NK-92 treated with Interleukin-12 subunit alpha and Interleukin-12 subunit beta, amount 100 ng/mL, for 24 hours (cell line): ENCODE results near the gene CCR4.
A peak's percentile ranks its signal among the peaks of the same experiment; 100 is the strongest.
"Not testable (repeated sequence)": the region's sequence is repeated elsewhere in the genome, so short reads cannot be mapped to it uniquely, and the experiment has no call there.

Experiments used
- DNase-seq: peaks from one replicate; lab custom pipeline; 2025; lab: John Stamatoyannopoulos, UW

Gene CCR4

DNA sequence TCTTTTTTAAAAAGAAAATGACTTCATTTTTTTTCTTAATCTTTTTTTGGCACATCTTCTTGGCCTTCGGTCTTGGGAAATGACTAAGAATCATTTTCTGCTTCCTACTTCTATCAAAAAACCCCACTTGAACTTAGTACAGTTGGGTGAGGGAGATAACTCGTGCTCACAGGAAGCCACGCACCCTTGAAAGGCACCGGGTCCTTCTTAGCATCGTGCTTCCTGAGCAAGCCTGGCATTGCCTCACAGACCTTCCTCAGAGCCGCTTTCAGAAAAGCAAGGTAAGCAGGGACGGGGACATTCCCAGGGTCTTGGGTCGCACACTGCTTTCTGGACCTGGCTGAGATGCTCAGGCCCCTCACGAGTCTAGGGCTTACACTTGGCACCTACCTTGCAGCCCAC lies at the start of gene CCR4:
CCR4 (plus strand) TSS at position 235 of the 402 bp plus-strand sequence. CDS start 1,779 bp downstream, outside the sequence.
- DNase-seq: no peak

DNA sequence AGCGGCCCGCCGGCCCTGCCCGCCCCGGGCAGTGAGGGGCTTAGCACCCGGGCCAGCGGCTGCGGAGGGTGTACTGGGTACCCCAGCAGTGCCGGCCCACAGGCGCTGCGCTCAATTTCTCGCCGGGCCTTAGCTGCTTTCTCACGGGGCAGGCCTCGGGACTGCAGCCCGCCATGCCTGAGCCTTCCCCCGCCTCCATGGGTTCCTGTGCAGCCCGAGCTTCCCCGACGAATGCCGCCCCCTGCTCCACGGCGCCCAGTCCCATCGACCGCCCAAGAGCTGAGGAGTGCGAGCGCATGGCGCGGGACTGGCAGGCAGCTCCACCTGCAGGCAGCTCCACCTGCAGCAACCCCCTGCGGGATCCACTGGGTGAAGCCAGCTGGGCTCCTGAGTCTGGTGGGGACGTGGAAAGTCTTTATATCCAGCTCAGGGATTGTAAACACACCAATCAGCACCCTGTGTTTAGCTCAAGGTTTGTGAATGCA lies 48.5 kb upstream of the CCR4 start:
- not testable (repeated sequence) for DNase-seq

DNA sequence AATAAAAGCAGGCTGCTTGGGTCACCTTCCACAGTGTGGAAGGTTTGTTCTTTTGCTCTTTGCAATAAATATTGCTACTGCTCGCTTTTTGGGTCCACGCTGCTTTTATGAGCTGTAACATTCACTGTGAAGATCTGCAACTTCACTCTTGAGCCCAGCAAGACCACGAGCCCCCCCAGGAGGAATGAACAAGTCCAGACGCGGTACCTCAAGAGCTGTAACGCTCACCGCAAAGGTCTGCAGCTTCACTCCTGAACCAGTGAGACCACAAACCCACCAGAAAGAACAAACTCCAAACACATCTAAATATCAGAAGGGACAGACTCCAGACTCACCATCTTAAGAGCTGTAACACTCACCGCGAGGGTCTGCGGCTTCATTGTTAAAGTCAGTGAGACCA lies 47.5 kb upstream of the CCR4 start:
- no peak for DNase-seq

DNA sequence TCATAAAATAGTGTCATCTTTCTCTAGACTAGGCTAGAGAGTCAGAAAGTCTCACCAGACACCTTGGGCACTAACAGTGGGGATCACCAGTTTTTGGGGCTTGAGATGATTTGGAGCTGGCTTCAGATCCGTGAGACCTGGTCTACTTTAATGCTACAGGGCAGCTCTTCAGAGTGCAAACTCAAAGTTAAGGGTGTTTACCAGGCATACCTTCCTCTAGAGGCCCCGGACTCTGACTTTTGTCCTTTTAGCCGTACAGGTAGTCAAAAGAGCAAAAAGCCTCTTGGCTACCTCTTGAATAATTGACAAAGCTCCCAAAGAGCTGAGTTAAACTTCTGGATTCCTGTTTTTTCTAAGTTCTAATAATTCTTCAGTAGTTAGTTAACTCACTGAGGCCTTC lies 41.4 kb upstream of the CCR4 start:
- no peak for DNase-seq

DNA sequence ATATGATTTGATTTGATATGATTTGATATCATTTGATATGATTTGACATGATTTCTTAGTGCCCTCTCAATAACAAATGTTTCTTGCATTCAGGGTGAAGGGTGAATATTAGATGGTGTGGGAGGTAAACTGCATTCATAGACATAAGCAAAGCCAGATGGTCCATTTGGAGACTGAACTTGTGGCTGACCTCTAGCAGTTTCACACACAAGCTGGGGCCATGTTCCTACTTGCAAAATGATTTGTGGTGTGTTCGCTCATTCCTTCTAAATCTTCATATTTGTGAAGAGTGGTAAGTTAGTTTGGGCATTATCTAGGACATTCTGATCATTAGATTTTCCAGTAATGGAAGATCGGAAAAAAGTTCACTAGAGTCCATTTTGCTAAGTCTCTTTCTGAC lies 40.5 kb upstream of the CCR4 start:
- no peak for DNase-seq

DNA sequence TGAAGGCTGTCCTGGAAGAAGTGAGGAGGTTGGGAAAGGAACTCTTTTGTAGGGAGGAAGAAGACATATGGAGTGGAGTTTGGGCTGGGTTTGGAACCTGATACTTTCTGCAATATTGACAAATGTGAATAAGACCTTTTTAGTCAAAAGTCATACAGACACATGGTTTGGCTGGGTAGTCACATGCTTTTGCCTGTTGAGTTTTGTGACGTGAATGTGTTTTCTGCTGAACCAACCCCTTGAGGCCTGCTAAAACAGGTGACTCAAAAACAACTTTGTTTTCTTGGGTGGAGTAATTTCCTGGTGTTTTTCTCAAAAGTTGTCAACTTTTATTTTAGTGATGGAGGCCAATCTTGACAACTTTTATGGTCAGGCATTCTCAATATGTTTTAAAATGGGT lies 39.4 kb upstream of the CCR4 start:
- no peak for DNase-seq

DNA sequence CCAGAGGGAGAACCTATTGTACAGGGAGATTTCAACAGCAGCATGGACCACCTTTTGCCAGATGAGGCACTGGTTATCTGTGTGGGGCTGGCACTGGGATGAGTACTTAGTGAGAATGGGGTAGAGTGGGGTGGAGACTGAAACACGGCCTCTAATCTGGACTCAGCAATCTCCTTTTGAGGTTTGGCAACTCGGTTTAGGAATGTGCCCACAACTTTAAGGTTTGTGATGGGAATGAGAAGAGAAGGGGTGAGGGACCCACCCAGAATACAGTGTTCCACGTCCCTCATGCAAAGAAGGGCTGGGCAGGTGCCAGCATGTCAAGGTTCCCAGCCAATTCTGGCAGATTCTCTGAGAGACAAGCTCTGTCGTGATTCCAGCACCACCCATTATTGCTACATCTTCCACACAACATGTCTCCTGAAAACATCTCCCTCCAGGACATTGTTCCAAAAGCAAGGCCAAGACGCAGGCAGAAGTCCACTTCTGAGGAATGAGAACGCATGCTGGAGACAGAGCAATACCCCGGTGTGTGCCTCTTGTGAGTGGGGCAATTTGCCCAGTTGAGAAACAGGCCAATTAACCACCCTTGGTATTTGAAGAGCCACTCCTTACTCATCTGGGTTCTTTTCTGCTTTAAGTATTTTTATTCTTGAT lies 37.5 kb upstream of the CCR4 start:
- DNase-seq: no peak

DNA sequence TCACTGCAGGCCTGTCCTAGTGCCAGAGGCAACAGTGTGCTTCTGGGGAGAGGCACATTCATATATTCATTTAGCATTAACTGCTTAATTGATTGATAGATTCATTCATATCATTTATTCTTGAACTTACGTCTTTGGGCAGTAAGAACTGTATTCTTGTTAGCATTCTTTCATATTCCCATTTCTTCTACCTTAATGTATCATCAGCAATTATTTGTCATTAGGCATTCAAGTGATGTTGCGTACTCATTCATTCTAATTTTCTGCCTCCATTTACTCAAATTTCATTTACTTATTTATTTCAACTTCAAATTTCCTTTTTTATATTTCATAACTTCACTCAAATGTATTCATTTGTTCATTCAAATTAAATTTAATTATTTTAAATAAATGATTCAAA lies 31.5 kb upstream of the CCR4 start:
- no peak for DNase-seq

DNA sequence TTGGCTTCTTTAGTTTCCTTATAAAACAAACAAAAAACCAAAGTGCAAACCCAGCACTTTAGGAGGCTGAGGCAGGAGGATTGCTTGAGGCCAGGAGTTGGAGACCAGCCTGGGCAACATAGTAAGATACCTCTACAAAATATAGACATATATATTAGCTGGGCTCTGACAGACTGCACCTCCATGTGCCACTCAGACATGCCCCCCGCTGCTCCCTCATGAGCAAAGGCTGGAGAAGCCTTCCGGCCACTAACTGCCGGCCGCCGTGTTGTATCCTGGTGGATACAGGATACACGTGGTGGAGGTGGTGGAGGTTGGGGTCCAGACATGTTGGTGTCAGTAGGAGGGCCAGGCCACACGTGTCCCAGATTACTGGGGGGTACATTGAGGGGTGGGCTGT lies 29.4 kb upstream of the CCR4 start:
- DNase-seq: no peak

DNA sequence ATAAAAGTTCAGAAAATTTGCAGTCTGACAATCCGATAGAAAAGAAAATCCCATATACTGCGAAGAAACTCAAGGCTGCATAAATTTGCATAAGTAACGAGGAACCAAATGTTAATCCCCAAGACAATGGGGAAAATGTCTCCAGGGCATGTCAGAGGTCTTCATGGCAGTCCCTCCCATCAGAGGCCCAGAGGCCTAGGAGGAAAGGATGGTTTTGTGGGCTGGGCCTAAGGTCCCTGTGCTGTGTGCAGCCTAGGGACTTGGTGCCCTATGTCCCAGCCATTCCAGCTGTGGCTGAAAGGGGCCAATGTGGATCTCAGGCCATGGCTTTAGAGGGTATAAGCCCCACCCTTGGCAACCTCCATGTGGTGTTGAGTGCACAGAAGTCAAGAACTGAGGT lies 21.3 kb upstream of the CCR4 start:
- DNase-seq: no peak

DNA sequence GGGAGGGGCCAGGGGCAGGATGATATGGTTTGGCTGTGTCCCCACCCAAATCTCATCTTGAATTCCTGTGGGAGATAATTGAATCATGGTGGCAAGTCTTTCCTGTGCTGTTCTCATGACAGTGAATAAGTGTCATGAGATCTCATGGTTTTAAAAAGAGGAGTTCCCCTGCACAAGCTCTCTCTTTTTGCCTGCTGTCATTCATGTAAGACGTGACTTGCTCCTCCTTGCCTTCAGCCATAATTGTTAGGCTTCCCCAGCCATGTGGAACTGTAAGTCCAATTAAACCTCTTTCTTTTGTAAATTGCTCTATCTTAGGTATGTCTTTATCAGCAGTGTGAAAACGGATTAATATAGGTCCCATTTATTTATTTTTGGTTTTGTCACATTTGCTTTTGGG lies 20.2 kb upstream of the CCR4 start:
- DNase-seq: not testable (repeated sequence)

DNA sequence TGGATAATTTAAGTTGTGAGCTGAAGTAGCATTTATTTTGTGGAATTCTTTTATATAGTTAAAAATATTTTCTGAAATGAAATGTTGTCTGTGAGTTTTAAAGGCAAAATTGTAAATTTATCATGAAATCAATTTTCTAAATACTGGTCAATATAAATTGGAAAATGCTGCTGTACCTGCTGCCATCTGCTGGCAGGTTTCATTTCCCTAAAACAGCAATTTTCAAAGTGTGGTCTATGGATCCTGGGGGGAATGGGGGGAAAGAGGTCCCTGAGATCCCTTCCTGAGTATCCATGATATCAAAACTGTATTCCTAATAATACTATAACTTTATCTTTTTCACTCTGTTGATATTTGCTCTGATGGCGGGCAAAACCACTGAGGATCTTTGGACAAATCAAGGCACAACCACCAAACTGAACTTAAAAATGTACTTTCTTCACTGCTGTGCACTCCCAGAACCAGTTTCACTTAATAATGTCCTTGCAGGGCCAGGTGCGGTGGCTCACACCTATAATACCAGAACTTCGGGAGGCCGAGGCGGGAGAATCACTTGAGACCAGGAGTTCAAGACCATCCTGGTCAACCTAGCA lies 17.2 kb upstream of the CCR4 start:
- no peak for DNase-seq

DNA sequence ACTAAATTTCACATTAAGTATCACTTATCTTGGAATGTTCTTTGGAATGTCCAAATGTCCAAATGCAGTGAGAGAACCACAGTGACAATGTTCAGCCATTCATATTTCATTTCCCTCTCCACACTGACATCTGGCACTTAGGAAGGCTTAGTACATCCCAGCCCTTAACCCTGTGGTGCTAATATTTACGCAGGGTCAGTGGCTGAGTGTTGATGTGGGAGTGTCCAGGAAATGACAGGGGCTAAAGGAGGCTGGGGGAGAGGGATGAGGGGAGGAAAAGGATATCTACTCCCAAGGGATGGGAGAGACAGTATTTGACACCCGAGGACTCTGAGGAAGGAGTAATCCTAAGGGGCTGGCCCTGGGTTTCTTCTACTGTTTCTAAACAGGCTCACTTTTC lies 14.1 kb upstream of the CCR4 start:
- no peak for DNase-seq

DNA sequence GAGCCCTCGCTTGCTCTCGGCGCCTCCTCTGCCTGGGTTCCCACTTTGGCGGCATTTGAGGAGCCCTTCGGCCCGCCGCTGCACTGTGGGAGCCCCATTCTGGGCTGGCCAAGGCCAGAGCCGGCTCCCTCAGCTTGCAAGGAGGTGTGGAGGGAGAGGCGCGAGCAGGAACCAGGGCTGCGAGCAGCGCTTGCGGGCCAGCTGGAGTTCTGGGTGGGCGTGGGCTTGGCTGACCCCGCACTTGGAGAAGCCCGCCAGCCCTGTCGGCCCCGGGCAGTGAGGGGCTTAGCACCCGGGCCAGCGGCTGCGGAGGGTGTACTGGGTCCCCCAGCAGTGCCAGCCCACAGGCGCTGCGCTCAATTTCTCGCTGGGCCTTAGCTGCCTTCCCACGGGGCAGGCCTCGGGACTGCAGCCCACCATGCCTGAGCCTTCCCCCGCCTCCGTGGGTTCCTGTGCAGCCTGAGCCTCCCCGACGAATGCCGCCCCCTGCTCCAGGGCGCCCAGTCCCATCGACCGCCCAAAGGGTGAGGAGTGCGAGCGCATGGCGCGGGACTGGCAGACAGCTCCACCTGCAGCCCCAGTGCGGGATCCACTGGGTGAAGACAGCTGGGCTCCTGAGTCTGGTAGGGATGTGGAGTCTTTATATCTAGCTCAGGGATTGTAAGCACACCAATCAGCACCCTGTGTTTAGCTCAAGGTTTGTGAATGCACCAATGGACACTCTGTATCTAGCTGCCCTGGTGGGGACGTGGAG lies 11.7 kb upstream of the CCR4 start:
- not testable (repeated sequence) for DNase-seq

DNA sequence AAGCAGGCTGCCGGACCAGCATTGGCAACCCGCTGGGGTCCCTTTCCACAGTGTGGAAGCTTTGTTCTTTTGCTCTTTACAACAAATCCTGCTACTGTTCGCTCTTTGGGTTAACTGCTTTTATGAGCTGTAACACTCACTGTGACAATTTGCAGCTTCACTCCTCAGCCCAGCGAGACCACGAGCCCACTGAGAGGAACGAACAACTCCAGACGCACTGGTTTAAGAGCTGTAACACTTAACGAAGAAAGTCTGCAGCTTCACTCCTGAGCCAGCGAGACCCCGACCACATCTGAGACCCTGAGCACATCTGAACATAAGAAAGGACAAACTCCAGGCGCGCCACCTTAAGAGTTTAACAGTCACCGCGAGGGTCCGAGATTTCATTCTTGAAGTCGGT lies 10.7 kb upstream of the CCR4 start:
- DNase-seq: no peak

DNA sequence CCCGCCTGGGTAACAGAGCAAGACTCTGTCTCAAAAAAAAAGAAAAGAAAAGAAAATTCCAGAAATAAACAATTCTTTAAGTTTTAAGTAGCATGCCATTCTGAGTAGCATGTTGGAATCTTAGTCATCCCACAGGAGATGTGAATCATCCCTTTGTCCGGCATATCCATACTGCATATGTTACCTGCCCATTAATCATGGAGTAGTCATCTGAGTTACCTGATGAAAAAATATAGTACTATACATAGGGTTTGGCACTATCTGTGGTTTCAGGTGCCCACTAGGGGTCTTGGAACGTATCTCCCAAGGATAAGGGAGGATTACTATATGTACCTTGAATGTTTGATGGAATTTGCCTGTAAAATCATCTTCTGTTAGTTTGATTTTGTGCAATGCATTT lies 6.3 kb upstream of the CCR4 start:
- no peak for DNase-seq

DNA sequence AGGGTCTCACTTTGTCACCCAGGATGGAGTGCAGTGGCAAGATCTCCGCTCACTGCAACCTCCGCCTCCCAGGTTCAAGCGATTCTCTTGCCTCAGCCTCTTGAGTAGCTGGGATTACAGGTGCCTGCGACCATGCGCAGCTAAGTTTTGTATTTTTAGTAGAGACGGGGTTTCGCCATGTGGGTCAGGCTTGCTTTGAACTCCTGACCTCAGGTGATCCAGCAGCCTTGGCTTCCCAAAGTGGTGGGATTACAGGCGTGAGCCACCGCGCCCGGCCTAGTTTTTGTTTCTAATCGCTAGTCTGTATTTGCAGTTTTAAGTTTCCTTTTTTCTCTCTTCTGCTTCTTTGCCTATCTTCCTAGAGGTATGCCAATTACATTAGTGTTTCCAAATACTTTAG lies 5.8 kb upstream of the CCR4 start:
- DNase-seq: not testable (repeated sequence)

DNA sequence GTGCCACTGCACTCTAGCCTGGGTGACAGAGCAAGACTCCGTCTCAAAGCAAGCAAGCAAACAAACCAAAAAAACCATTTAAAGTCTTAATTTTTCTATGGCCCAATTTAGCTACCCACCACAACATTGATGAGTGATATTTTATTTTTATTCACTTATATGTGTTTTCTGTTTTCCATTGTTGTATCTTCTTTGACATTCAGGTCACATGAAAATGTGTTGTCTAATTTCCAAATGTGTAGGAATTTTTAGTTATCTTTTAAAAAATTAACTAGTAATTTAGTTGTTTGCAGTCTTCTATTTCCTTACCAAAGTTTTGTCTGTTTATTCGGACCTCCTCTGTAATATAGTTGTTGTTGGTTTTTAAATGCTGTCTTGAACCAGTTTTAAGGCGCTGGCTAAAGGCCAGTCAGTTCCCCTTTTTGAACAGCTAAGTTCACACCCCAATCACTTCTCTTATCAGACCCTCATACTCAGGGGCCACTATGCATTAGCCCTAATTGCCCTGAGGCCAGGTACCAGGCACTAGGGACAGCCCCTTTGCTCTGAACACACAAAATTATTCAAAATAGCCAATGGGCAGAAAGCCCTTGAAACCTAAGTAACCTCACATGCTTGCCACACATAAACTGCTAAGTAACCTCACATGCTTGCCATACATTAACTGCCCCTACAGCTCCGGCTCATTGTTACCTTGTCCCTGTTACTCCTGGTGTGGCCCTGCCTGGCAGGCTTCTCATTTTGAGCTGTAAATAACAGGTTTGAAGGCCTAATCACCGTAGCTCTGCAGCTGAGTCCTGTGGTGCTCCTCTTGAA lies 4.3 kb upstream of the CCR4 start:
- DNase-seq: no peak

DNA sequence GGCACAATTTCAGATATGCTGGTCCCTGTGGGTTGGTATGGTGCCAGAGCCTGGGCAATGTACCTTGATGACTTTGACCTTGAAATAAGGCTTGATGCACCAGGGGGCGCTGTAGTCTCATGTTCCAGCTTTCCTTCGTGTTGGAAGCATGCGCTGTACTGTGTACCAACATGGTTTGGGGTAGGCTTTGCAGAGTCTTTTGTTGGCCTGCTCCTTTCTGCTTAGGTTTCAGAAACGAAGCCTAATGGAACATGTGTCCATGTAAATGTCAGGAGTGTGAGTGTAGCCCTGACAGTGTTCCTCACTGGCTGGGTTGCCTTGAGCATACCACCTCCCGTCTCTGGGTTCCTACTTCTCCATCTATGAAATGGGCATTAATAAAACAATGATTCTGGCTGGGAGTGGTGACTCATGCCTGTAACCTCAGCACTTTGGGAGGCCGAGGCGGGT lies 3.6 kb upstream of the CCR4 start:
- DNase-seq: peak; percentile 52

DNA sequence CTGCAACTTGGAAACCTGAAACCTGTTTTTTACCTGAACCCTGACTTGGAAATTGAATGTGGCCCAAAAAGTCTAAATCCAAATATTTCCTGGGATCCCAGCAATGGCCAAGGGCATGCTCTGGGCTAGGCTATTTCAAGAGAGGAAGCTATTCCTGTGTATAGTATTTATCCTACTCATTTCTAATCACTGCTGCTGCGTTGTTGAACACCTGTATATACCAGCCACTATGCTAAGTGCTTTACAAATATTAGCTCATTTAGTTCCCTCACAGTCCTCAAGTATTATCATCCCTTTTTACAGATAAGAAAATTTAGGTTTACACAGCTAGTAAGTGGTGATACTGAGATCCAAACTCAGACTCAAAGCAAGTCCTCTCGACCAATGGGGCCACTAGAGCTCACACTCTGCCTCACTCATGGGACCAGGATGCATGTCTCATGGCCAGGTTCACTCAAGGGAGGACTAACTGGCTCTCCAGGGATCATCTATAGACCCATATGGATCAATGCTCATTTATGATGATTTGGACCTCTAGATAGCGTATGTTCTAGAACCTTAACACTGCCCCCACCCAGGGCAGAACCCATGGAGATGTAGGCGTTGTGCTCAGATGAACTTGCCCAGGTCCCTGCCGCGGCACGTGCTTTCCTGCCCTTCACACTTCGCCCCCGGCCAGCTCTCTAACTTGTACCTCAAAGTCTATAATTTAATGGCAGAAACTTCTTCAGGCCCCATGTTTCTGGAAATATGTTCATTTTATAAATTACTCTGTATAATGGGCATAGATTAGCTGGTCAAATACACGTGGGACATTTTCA lies 2.6 kb upstream of the CCR4 start:
- no peak for DNase-seq

DNA sequence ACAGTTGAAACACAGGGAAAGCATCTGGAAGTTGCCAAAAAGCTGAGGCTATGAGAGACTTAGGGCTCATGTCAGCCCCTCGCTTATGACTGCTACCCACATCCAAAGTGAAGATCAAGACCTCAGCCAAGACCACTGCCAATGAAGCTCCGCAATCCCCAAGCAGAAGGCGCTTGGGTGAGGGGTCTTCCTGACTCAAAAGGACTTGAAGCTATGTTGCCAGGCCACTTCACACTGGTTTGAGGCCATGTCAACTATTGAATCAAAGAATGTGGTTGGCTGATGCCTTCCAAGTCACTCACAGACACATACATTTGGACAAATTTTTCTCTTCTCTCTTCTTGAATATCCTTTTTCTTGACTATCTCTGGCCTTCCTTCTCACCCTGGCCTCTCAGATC lies 928 bp upstream of the CCR4 start:
- no peak for DNase-seq
